Fibroblast of lung (primary cell): ENCODE results near the gene CYLD. TPM values are rescaled to one million over a fixed set of nuclear protein-coding genes. Genes with fewer than 3 reads are reported as not detected.

ENCODE experiments used
- DNase-seq, 2 donors: peaks; one replicate each; pipeline versions ENCODE4 v3.0.0 to v3.0.0-alpha.2; 2010; ENCODE audit warnings: low read depth in 2 of 2
- H2AFZ ChIP-seq: 2 replicates; pipeline ENCODE4 v1.5.1; 2012; ENCODE audit warnings: low read length, control low read depth, inconsistent platforms
- H3K27ac ChIP-seq: 2 replicates; pipeline ENCODE4 v1.5.1; 2011; ENCODE audit warnings: low read length, control low read depth; ENCODE audit not compliant: insufficient read depth
- H3K27me3 ChIP-seq: 2 replicates; pipeline ENCODE4 v1.5.1; 2011; ENCODE audit warnings: mild to moderate bottlenecking, low read length; ENCODE audit not compliant: control insufficient read depth, insufficient read depth
- H3K36me3 ChIP-seq: 2 replicates; pipeline ENCODE4 v1.5.1; 2011; ENCODE audit warnings: low read length; ENCODE audit not compliant: control insufficient read depth, insufficient read depth
- H3K4me1 ChIP-seq: 2 replicates; pipeline ENCODE4 v1.5.1; 2011; ENCODE audit warnings: low read length; ENCODE audit not compliant: control insufficient read depth, insufficient read depth; ENCODE audit errors: extremely low read depth
- H3K4me2 ChIP-seq: 2 replicates; pipeline ENCODE4 v1.5.1; 2011; ENCODE audit warnings: low read length, control low read depth; ENCODE audit not compliant: insufficient read depth; ENCODE audit errors: extremely low read depth
- H3K4me3 ChIP-seq, 4 experiments: fragments of 200-600 bp in 1 of 4; sonication (generic) in 1 of 4; replicated peaks in 1 of 4; 2 replicates each; pipeline ENCODE4 v1.5.1; 2011 to 2016; ENCODE audit warnings: low read length in 4 of 4, low read depth in 3 of 4, mild to moderate bottlenecking in 3 of 4, control low read depth in 2 of 4, inconsistent platforms in 1 of 4, mixed read lengths in 1 of 4; ENCODE audit not compliant: insufficient read depth in 1 of 4; ENCODE audit errors: control extremely low read depth in 1 of 4
- H3K79me2 ChIP-seq: 2 replicates; pipeline ENCODE4 v1.5.1; 2012; ENCODE audit warnings: mild to moderate bottlenecking, low read length, inconsistent platforms; ENCODE audit not compliant: control insufficient read depth, insufficient read depth
- H3K9ac ChIP-seq: 2 replicates; pipeline ENCODE4 v1.5.1; 2011; ENCODE audit warnings: mild to moderate bottlenecking, low read length, control low read depth; ENCODE audit not compliant: insufficient read depth
- H3K9me3 ChIP-seq: 2 replicates; pipeline ENCODE4 v1.5.1; 2012; ENCODE audit warnings: low read depth, low read length; ENCODE audit not compliant: control insufficient read depth, insufficient read depth
- H4K20me1 ChIP-seq: 2 replicates; pipeline ENCODE4 v1.5.1; 2011; ENCODE audit warnings: low read length; ENCODE audit not compliant: control insufficient read depth, insufficient read depth; ENCODE audit errors: extremely low read depth
- EZH2 ChIP-seq: IDR thresholded peaks from 2 replicates; pipeline ENCODE4 v1.5.1; 2012; ENCODE audit warnings: low read length, control low read depth, mild to moderate bottlenecking; ENCODE audit errors: missing control alignments
- polyA plus RNA-seq, 2 donors: library from polyadenylated mRNA; depleted of rRNA in 1 of 2; stranded (reverse) in 1 of 2; unstranded in 1 of 2; fragments of >200 nt; gene quantifications; 2 replicates each; pipeline ENCODE4 v1.2.1, GENCODE V29; 2011 to 2012; ENCODE audit warnings: missing spikeins in 1 of 2
- total RNA-seq: library from RNA; depleted of rRNA; stranded (reverse); fragments of >200 nt; gene quantifications from 2 replicates; pipeline ENCODE4 v1.2.1, GENCODE V29; 2014
- TF ChIP-seq, protein P1 (sequence below), 2 donors: IDR thresholded peaks in 1 of 2; conservative IDR thresholded peaks in 1 of 2; 1 replicate in 1 of 2; 2 replicates in 1 of 2; pipeline ENCODE4 v1.5.1; 2011 to 2012; ENCODE audit warnings: low read length in 2 of 2, control low read depth in 1 of 2, inconsistent platforms in 1 of 2, low read depth in 1 of 2, mild to moderate bottlenecking in 1 of 2

CYLD gene
- total and polyA plus RNA-seq, 2 donors (not counting 1 experiment from before 2014, with no cell fraction given): 22.1 to 66.7 TPM

DNA sequence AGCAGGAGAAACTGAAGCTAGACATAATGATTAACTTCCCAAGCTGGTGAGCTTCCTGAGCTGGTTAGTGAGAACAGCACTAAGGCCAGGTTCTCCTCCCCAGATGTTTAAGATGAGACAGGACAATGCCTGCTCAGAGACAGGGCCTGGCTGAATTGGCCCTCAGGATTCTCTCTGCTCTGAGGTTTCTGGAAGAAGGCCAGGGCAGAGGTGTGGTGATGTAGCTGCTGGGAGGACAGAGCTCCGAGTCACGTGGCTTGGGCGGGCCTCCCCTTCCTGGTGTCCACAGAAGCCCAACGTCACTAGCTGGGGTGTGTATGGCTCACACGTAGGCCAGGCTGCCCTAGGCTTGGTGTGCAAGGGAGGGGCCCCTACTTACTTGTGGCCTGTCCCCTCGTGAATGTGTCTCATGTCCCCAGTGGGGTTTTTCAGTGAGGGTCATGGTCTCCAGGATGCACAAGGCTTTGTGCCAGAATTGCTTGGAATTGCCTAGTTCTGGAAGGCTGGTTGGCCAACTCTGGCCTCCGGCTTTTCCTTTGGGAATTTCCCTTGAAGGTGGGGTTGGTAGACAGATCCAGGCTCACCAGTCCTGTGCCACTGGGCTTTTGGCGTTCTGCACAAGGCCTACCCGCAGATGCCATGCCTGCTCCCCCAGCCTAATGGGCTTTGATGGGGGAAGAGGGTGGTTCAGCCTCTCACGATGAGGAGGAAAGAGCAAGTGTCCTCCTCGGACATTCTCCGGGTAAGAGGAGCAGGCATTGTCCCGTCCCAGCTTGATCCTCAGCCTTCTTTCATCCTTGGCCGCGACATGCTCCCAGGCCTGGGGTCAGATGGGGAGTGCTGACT, 45.1 kb upstream of the CYLD start:
- Histone ChIP-seq H3K4me1 (no peaks in the 10 kb centered on the region), H2AFZ (no peak overlapping the region), H3K4me3 (no peak overlapping the region), H4K20me1 (no peaks in the 10 kb centered on the region), H3K4me2 (no peak overlapping the region), H3K79me2 (no peaks in the 10 kb centered on the region), H3K36me3 (no peaks in the 10 kb centered on the region), H3K9ac (no peak overlapping the region), H3K9me3 (no peaks in the 10 kb centered on the region), H3K27me3 (peaks cover 2% of the 10 kb centered on the region), H3K27ac (no peak overlapping the region)
- TF ChIP-seq, protein P1, sequence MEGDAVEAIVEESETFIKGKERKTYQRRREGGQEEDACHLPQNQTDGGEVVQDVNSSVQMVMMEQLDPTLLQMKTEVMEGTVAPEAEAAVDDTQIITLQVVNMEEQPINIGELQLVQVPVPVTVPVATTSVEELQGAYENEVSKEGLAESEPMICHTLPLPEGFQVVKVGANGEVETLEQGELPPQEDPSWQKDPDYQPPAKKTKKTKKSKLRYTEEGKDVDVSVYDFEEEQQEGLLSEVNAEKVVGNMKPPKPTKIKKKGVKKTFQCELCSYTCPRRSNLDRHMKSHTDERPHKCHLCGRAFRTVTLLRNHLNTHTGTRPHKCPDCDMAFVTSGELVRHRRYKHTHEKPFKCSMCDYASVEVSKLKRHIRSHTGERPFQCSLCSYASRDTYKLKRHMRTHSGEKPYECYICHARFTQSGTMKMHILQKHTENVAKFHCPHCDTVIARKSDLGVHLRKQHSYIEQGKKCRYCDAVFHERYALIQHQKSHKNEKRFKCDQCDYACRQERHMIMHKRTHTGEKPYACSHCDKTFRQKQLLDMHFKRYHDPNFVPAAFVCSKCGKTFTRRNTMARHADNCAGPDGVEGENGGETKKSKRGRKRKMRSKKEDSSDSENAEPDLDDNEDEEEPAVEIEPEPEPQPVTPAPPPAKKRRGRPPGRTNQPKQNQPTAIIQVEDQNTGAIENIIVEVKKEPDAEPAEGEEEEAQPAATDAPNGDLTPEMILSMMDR (conservative IDR thresholded peaks at IDR 0.05 in 1 of 2, IDR thresholded peaks at IDR 0.05 in 1 of 2; ENCODE audit: low read depth in 1 of 2, low read length in 2 of 2): no peak
- no peak for TF ChIP-seq EZH2
- peak; percentile 31 to 46 for DNase-seq

DNA sequence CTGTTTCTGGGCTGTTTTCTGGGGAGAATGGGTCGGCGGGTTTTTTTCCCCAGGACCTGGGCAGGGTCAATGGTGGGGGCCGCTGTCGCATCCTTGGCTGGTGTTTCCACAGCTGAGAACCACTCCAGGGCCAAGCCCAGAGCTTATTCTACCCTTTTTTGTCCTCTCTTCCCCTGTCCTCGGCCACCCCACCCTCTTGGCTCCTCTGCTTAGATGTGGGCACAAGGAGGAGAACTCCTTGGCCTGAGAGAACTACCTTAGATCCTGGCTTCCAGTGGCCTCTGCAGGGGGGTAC, 44.5 kb upstream of the CYLD start:
- Histone ChIP-seq H3K79me2 (no peaks in the 10 kb centered on the region), H3K9me3 (no peaks in the 10 kb centered on the region), H3K36me3 (no peaks in the 10 kb centered on the region), H2AFZ (no peak overlapping the region), H3K27me3 (peaks cover 2% of the 10 kb centered on the region), H3K4me2 (no peak overlapping the region), H3K9ac (no peak overlapping the region), H3K27ac (no peak overlapping the region), H3K4me1 (no peaks in the 10 kb centered on the region), H4K20me1 (no peaks in the 10 kb centered on the region), H3K4me3 (no peak overlapping the region)
- TF ChIP-seq, protein P1 (conservative IDR thresholded peaks at IDR 0.05 in 1 of 2, IDR thresholded peaks at IDR 0.05 in 1 of 2; ENCODE audit: low read depth in 1 of 2, low read length in 2 of 2): no peak
- TF ChIP-seq EZH2: no peak
- DNase-seq: no peak

DNA sequence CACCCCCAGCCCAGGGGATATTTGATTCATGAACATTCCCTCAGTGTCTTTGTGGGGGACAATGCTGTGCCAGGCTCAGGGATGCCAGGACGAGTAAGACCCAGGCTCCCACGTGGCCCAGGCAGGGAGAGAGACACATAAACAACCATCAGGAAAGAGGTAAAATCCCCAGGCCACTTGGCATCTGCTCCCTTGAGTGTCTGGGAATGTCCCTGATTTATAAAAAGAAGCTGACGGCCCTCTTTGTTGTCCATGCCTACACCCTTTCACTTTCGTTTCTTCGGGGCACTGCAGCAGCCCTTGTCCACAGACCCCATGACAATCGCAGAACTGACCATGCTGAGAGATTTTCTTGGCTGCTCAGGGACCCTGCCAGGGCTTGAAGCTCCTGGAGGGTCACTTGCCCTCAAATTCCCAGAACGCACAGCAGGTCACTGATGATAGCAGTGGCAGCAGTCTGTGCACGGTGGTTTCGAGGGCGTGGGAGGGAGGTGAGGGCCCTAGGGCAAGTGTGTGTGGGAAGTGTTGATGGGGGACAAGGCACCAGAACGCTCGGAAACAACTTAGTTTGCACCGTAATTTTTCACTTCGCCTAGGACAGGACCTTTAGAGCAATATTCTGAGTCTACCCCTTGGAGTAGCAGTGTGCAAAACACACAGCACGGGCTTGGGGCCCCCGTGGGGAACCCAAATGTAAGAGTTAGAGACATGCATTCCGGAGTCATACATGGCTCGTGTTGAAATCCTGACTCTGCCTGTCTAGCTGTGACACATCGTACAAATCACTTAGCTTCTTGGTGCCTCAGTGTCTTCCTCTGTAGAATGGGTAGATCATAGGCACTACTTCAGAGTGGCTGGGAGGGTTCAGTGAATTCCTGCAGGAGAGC, 43.8 kb upstream of the CYLD start:
- H3K9me3 ChIP-seq: no peaks in the 10 kb centered on the region
- peak; percentile 36 to 44 for DNase-seq
- no peaks in the 10 kb centered on the region for H3K79me2 ChIP-seq
- peak overlapping the region; percentile 31 to 54 (median 34) for H3K4me3 ChIP-seq
- peak overlapping the region; percentile 88 for H3K4me2 ChIP-seq
- TF ChIP-seq, protein P1 (conservative IDR thresholded peaks at IDR 0.05 in 1 of 2, IDR thresholded peaks at IDR 0.05 in 1 of 2; ENCODE audit: low read depth in 1 of 2, low read length in 2 of 2): no peak
- TF ChIP-seq EZH2: no peak
- no peak overlapping the region for H3K27ac ChIP-seq
- no peaks in the 10 kb centered on the region for H4K20me1 ChIP-seq
- no peaks in the 10 kb centered on the region for H3K36me3 ChIP-seq
- no peaks in the 10 kb centered on the region for H3K4me1 ChIP-seq
- H2AFZ ChIP-seq: peak overlapping the region; percentile 90
- H3K9ac ChIP-seq: peak overlapping the region; percentile 37
- H3K27me3 ChIP-seq: no peaks in the 10 kb centered on the region
